Stimulated activated CD8-positive, alpha-beta memory T cell treated with anti-CD3 and anti-CD28 coated beads, Interleukin-4, amount 100 ng/mL, for 1 hour (primary cell): ENCODE measurements around the gene PIGM.
"Not testable (repeated sequence)": the region's sequence is repeated elsewhere in the genome, so short reads cannot be mapped to it uniquely, and the experiment has no call there.

Source experiments
- DNase-seq, 2 donors: peaks; one replicate each; pipeline ENCODE4 v3.0.0-alpha.2; 2020; ENCODE audit warnings: low read depth in 2 of 2, low spot score in 1 of 2

PIGM gene

DNA sequence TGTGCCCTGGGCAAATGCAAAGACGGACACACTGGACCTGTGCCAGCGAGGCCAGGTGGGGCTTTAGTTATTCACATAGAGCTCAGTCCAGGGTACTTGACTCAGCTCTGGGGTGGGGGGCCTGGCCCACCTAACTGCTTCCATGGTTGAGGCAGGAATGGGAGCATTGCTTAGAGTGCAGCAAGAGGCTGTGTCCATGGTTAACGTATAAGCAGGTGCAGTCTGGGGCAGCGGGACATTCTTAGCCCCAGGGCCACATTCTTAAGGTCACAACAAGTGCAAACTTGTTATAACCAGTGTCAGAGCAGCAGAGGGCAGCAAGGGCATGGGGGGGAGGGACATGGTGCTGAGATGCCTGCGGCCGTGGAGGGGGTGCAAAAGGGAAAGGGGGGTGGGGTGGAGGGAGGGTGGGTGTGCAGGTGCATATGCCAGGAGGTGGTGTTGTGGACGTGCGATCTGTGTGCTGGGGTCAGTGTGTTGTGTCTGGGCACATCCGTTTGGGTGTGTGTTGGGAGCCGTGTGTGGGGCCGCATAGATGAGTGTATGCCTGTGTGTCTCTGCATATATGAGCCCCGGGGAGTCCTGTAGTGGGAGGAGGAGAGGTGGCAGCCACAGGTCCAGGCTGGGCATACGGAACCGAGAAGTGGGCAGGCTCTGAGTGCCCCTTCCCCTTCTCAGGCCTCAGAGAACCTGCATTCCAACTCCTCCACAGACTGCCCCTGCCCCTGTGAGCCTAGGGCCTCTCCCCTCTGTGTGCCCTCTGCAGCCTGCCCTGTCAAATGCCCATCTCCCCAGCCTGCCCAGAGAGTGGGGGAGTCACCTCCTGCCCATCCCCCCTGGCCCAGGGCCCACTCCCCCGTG lies 29.8 kb upstream of the PIGM start:
- DNase-seq: no peak

DNA sequence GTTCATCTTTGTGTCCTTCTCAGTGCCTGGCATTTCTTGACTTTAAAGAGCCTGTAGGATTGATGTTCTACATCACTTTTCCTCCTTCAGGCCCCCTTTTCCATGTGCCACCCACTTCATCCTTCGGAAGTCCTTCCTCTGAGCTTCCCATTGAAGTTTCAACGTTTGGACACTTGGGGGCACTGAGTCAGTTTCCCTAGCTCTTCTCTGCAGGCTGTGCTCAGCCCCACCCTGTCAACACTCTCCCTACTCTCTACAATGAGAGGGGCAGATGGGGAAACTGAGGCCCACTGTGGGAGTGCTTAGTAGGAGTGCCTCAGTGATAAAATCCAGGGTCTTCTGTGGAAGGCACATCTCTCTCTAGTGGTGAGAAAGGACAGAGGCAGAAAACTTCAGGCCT lies 26.3 kb upstream of the PIGM start:
- DNase-seq: no peak

DNA sequence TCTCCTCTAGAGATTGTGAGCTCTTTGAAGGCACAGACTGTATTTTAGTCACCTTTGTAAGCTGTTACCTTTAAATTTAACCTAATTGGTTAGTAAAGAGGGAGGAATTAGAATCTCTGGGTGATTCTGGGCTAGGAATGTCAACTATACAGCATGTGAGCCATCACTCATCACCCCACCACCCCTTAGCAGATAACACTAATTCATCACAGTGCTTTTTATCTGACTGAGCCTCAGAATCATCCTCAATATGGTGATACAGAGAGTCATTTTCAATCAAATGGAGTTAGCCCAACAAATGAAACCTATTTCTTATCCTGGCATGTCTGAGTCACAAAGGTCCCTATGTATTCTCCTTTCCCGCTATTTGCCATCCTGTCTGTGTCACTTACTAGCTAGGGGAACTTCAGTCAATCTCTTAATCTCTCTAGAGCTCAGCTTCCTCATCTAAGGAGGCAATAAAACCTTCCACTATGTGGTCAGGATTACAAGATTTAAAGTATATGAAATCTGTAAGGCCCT lies 24.9 kb upstream of the PIGM start:
- no peak for DNase-seq

DNA sequence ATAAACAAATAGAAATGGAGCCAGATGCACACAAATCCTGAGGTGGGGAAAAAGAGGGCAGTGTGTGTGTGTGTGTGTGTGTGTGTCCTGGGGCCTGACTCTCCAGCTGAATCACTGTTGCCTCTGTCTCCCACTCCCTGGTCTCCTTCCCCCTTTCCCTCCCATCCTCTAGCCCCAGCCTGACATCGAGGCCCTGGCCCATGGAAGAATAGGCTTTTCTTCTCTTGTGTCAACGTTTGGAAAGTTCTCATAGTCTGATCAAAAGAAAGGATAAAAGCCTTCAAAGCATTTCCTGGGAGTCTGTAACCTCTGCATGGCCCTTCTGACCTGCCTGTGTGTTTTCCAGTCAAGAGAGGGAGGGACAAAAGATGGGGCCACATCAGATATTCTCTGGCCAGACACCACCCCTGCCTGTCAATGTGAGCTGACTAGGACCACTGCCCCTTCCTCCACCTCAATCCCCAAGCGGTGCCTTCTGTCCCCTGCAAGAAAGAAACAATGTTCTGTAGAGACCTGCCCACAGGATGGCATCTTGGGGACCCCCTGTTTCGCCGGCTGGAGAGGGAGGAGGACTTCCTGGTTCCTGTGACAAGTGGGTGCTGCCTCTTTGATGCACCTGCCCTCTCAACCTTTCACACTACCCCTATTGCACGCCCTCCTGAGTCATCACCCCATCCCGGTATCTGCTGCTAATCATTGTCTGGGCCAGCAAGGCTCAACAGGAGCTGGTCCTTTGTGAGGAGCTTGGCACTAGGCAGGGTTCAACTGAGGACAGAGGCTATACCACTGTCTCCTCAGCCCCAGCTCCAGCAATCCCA lies 22.0 kb upstream of the PIGM start:
- DNase-seq: no peak

DNA sequence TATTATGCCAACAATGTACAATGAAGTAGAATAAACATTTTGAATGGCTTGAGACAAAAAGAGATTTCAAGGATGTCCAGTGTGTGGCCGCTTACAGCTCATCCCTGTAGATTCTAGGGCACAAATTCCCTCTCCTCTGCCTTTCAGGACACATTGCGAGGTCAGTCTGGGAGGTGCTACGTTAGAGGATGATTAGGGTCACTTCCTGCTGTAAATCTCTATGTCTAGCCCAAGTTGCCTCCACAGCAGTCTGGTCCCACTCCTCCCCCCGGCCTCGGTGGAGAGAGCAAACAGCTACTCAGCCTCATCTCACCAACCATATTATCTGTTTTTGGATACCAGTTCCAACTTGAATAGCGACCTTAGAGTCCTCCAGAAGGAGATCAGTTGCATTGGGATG lies 21.1 kb upstream of the PIGM start:
- no peak for DNase-seq

DNA sequence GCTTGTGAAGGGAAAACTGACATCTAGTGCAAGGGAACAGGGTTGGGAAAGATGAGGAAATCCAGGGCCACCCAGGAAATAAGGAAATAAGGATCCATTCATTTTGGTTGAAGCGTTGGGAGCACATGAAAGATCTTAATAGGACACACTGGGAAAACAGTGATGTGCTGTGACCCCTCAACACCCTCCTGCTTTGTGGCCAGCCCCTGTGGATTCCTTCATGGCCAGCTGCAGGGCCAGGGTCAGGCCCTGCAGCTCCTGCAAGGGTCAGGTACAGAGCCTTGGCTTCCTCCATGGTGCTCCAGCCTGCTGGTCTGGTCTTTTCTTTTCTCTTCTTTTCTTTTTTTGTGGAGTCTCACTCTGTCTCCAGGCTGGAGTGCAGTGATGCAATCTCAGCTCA lies 18.8 kb upstream of the PIGM start:
- no peak for DNase-seq

DNA sequence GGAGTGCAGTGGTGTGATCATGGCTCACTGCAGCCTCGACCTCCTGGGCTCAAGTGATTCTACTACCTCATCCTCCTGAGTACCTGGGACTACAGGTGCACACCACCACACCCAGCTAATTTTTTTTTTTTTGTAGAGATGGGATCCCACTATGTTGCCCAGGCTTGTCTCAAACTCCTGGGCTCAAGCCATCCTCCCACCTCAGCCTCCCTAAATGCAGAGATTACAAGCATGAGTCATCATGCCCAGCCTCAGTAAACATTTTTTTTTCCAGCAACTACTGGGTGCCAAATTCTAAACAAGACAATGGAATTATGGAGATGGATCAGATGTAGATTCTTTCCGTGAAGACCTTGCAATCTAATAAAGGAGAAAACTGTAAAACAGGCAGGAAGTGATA lies 18.4 kb upstream of the PIGM start:
- not testable (repeated sequence) for DNase-seq

DNA sequence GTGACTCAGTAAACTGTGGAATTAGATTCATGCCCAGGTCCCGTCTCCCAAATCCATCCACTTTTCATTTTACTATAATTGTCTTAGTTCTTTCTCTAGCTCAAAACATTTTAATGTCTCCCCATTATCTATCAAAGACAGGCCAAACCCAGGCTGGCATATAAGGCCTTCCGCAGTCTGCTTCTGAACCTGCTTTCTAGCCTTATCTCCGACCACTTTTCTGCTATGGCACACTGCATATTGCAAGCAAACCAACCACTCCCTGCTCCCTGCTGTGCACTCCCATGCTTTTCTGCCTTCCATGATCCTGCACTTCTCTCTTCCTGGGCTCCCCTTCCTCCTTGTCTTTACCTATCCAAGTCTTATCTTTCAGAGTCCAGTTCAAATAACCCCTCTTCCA lies 17.3 kb upstream of the PIGM start:
- no peak for DNase-seq

DNA sequence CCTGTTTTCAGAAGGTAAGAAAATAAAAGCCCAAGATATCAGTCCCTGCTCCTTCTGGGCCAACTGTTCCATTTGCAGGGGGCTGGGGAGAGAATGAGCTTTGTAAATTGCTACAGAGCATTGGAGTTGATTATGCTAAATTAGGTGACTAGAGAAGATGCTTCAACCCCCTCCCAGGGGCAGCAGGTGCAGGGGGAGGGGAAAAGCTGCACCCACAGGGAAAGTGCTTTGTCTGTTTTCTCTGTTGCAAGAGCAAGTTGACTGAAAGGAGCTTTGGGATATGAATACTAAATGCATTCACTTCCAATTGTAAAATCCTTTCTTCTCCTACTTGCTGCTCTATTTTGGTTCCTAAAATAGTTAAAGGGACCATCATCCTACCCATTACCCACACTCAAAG lies 16.5 kb upstream of the PIGM start:
- no peak for DNase-seq

DNA sequence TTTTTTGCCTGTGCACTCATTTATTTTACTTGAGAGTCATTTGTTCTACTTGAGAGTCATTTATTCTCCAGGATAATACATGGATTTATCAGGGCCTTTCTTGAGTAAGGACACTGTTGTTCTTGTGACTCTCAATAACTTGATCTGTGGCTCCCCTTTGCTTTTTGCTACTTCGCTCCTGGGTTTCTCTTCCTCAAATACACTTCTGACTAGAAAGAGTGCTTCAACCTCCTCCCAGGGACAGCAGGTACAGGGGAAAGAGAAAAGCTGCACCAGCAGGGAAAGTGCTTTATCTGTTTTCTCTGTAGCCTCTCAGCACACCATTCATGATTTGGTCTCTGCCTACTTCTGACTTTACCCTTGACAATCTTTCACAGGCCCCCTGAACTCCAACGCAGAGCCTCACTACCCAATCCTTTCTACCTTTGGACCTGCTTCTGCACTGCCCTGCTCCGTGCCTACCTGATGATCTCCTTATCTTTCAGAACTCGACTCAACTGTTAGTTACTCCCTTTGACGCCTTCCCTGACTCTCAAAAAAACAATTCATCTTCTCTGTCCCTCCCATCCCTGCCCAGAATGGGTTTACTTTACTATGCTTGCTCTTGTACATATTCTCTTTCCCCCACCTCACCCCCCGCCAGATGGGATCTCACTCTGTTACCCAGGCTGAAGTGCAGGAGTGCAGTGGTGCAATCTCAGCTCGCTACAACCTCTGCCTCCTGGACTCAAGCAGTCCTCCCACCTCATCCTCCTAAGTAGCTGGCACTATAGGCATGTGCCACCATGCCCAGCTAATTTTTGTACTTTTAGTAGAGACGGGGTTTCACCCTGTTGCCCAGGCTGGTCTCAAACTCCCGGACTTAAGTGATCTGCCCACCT lies 15.6 kb upstream of the PIGM start:
- no peak for DNase-seq

DNA sequence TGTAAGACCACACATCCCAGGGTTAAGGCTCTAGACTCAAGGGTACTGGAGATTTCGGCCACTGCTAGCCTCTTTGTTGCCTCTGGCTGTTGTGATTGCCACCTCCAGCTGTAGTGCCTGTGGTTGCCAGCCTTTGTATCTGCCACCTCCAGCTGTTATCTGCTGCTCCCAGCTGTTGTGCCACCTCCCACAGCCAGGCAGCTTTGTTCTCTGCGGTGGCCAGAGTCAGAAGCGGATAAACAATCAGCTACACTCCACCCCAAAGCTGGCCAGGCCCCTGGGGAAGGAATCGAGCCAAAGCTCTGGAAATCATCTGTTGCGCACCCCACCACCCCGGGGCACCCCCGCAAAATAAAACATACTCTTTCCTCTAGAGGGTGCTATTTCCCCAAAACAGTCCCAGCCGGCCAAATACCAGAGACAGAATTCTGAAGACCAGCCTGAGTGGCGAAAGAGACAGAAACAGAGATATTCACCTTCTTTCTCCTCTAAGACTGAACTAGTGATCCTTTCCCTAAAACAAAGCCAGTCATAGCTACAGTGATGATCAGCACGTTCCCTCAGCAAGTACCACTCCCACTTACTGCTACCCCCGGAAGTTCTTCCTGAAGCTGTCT lies 14.8 kb upstream of the PIGM start:
- peak in 1 of 2 donors; percentile 6 for DNase-seq

DNA sequence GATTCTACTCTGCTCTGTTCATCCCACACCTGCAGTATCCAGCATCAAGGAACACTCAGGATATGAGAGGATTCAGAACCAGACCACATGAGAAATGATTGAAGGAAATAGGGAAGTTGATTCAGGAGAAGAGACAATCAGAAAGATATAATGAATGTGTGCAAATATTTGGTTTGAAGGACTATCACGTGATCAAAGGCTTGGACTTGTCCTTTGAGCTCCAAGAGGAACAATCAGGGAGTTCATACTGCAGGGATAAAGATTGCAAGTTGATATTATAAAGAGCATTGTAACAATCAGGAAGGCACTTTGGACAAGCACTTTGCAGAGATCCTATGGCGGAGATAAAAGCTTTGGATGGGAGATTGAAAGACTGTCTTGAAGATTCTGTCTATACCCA lies 13.9 kb upstream of the PIGM start:
- no peak for DNase-seq

DNA sequence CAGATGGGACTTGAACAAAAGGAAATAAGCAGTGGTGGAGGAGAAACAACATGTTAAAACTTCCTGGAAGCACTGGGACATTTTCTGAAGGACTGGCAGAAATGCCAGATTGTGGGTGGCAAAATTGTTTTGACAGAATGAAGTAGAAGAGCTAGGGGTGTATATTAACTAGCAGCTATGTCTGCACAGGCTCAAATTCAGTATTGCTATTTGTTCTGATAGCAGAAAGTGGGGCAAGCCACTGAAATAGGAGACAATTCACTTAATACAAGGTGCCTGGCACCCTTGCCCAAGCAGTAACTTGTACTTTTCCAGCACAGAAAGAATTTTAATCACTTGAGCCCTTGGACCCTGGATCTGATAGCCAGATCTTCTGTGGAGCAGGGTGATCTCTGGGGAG lies 11.8 kb upstream of the PIGM start:
- DNase-seq: no peak

DNA sequence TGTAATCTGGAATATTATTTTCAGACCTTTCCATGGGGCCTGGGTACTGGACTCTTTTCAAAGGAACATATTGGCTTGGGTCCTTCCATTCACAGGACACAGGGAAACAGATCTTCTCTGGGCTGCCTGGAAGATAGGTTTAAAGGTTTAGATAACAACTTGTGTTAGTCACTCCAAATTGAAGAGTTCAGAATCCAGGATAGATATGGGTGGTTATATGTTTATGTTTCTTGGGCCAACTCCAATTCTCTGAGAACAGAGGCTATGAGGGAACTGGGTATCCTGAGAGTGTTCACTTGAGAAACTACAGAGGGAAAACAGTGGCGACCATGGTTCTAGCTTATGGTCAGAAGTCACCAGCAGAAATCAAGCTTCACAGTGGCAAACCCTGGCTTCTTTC lies 8.7 kb upstream of the PIGM start:
- DNase-seq: no peak

DNA sequence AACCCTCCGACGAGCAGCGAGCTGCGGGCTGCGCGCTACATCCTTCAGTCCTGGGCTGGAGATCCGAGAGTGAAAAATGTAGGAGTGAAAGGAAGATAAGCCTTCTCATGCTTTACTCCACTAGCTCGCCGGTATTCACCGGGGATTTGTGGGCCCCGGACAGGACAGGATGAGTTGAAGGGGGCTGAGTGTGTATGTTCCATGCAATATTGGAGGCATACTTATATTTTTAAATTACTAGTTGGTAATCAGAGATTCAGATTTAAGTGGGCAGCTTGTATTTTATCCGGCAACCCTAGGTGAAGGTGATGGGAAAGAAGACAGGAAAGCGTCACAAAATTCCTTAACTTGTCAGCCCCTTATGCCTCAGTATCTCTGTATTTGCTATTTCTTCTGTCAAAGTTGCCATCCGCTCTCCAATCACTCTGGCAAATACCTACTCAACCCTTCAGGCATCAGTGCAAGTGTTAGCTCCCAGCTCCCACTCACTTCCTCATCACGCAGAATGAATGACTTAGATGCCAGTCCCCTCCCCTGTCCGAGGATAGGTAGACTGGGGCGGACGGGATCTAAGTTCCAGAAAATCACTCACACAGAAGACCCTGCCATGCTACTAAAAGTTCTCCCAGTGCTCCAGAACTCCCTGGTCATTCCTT lies 503 bp upstream of the PIGM start:
- DNase-seq: no peak

DNA sequence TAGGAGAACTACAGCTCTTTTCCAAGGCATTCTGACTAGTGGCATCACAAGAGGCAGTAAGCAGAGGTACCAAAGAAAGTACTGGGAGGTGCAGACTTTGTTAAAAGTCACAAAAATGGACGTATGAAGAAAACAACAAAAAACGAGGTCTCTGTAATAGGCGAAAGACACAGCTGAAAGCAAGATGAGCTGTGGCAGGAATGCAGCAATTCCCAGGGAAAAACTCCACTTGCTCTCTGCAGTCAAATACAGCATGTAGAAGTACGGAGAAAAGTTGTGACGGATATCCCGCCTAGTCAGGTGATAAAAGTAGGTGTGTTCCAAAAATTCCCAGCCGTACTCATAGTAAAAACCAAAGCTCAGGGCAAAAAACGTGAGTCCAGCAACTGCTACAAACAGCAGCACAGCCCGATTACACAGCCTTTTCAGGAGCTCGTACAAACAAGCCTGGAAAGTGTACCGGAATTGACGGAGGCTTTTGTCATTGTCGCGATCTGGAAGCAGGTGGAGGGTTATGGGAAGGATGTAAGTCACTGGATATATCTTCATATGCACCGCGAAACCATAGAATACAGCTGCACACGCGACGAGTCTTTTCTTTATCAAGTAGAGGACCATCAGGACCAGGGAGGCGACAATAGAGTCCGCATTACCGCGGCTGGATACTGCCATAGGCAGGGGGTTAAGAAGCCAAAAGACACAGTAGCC lies 979 bp downstream of the PIGM start:
- no peak for DNase-seq

DNA sequence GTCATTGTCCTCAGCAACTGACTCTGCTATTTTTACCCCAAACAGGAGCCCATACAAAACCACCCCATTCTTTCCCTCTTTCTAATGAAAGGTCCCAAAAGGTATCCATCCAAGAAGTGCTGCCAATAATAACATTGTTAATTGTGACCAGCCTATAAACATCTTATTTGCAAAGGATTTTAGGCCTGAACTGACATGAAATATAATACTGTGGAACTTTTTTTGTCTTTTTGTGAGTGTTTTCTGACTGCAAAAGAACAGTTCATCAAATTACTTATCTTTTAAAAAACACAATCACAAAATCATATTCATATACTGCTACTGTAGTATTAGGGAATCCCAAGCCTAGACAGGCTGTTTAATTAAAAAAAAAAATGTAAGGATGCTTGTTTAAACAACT lies 3.4 kb downstream of the PIGM start:
- DNase-seq: no peak

DNA sequence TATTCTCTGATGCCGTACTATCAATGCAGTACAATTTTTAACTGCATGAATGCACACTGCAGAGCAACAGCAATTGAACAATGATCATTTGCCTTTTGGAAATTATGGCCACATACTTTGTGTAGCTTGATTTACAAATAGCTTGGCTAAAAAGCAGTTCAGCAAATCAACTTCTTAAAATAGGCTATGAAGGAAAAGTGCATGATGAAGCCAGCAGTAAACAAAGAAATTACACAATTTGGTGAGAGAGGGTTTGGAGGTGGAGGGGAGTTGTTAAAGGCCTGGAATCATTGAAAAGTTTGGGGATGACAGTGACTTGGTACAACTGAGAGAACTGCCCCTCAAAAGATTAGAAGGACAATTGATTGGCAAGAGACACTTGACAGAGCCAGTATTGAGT lies 6.5 kb downstream of the PIGM start:
- no peak for DNase-seq

DNA sequence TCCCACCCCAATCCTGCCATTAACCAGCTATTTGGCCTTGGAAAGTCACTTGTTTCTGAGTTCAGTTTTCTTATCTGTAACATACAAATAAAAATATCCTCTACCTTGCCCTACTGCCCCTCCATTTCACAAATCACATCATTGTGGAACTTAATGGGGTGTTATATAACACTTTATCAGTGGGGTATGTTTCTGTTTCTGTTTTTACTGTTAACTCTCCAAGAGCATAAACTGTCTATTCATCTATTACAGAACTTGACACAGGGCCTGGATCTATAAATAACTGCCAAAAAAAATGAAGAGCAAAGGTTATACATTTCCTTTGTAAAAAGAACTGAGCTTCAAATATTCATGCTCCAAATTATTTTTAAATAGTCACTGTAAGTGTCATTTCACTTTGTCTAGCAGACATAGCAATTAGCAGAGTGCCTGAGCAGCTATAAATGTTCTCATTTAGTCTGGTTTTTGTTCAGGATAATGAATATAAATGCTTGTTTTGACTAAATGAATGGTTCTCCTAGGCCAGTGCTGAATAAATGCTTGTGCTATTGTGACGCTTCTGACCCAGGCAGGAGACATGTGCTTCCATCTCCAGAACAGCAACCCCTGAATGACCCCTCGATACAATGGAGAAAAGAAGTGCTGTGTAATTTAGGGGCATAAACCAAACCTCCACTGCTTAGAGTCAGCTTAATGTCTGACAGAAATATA lies 7.4 kb downstream of the PIGM start:
- no peak for DNase-seq
